Breast epithelium (tissue), 4 donors: Measurements from ENCODE around the gene C2CD4A. TPM values are rescaled to one million over a fixed set of nuclear protein-coding genes. Genes with fewer than 3 reads are reported as not detected.

Source experiments
- DNase-seq, 2 donors: peaks; one replicate each; pipeline ENCODE4 v3.0.0-alpha.2; 2019; ENCODE audit warnings: low spot score in 2 of 2
- H3K27ac ChIP-seq, 2 donors: fragments of 200-600 bp; sonication (generic) in 1 of 2; one replicate each; pipeline ENCODE4 v1.5.1; 2016 to 2019; ENCODE audit warnings: mild to moderate bottlenecking in 1 of 2
- H3K27me3 ChIP-seq, 2 donors: fragments of 200-600 bp; sonication (generic) in 1 of 2; one replicate each; pipeline versions ENCODE4 v1.5.1 to v1.6.0; 2017 to 2019; ENCODE audit warnings: control low read depth in 1 of 2, mild to moderate bottlenecking in 1 of 2
- H3K36me3 ChIP-seq: fragments of 200-600 bp; one replicate; pipeline ENCODE4 v1.5.1; 2019
- H3K4me1 ChIP-seq, 2 donors: fragments of 200-600 bp; sonication (generic); one replicate each; pipeline ENCODE4 v1.5.1; 2016 to 2019; ENCODE audit warnings: control low read depth in 1 of 2
- H3K4me3 ChIP-seq, 3 donors: fragments of 200-600 bp; sonication (generic); 1 replicate in 2 of 3; 2 replicates in 1 of 3; pipeline ENCODE4 v1.5.1; 2016 to 2019; ENCODE audit warnings: mild to moderate bottlenecking in 3 of 3, moderate library complexity in 2 of 3
- H3K9me3 ChIP-seq, 2 donors: fragments of 200-600 bp; sonication (generic) in 1 of 2; one replicate each; pipeline ENCODE4 v1.5.1; 2016 to 2019; ENCODE audit warnings: control low read depth in 1 of 2
- POLR2A ChIP-seq: fragments of 450-650 bp; IDR thresholded peaks from one replicate; pipeline ENCODE4 v1.6.1; 2016; ENCODE audit warnings: antibody characterized with exemption, mild to moderate bottlenecking, moderate library complexity
- POLR2AphosphoS5 ChIP-seq, 3 donors: sonication (generic); formaldehyde crosslinking; IDR thresholded peaks; one replicate each; pipeline ENCODE4 v1.6.1; 2017; ENCODE audit warnings: antibody characterized with exemption in 3 of 3
- intact Hi-C: fragments of 100-400 bp; cut with DNase I; formaldehyde crosslinking; loops from one replicate; pipeline ENCODE4 v1.15.1; 2023; ENCODE audit warnings: low total_unique reads
- total RNA-seq, 3 donors: library from RNA; depleted of rRNA; stranded (reverse); fragments of >200 nt; gene quantifications; one replicate each; pipeline ENCODE4 v1.1.0, GENCODE V29; 2016
- TF ChIP-seq, protein P1 (sequence below), 3 donors: fragments of 450-650 bp; IDR thresholded peaks; one replicate each; pipeline ENCODE4 v1.5.1; 2016 to 2017; ENCODE audit warnings: antibody characterized with exemption in 3 of 3, mild to moderate bottlenecking in 3 of 3, moderate library complexity in 3 of 3

The C2CD4A gene
- total RNA-seq, 3 donors from 2014 or later, result 0.66 TPM; not detected in 2

DNA sequence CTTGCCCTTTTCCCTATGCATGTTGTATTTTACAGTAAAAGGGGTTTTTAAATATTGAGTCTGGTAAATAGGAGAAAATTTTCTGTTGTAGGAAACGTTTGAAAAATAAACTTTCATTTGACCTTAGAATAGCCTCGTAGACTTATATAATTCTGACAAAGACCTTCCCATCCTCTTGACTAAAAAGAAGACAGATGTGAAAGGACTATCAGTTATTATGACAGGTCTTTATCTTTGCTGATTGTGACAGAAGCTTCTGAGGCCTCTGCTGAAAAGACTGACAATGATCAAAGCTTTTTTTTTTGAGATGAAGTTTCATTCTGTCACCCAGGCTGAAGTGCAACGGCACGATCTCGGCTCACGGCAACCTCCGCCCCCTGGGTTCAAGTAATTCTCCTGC lies 24.2 kb downstream of the C2CD4A start:
- no peaks in the 10 kb centered on the region for H3K36me3 ChIP-seq
- H3K4me1 ChIP-seq, result no peaks in the 10 kb centered on the region
- no peak overlapping the region for H3K4me3 ChIP-seq
- H3K9me3 ChIP-seq, result no peaks in the 10 kb centered on the region
- no peak for TF ChIP-seq POLR2AphosphoS5 (IDR thresholded peaks at IDR 0.05)
- no peak for TF ChIP-seq POLR2A
- TF ChIP-seq, protein P1, sequence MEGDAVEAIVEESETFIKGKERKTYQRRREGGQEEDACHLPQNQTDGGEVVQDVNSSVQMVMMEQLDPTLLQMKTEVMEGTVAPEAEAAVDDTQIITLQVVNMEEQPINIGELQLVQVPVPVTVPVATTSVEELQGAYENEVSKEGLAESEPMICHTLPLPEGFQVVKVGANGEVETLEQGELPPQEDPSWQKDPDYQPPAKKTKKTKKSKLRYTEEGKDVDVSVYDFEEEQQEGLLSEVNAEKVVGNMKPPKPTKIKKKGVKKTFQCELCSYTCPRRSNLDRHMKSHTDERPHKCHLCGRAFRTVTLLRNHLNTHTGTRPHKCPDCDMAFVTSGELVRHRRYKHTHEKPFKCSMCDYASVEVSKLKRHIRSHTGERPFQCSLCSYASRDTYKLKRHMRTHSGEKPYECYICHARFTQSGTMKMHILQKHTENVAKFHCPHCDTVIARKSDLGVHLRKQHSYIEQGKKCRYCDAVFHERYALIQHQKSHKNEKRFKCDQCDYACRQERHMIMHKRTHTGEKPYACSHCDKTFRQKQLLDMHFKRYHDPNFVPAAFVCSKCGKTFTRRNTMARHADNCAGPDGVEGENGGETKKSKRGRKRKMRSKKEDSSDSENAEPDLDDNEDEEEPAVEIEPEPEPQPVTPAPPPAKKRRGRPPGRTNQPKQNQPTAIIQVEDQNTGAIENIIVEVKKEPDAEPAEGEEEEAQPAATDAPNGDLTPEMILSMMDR (IDR thresholded peaks at IDR 0.05), result no peak
- no peak overlapping the region for H3K27ac ChIP-seq
- no peak for DNase-seq
- intact Hi-C loops, result no loop called here
- no peaks in the 10 kb centered on the region for H3K27me3 ChIP-seq

DNA sequence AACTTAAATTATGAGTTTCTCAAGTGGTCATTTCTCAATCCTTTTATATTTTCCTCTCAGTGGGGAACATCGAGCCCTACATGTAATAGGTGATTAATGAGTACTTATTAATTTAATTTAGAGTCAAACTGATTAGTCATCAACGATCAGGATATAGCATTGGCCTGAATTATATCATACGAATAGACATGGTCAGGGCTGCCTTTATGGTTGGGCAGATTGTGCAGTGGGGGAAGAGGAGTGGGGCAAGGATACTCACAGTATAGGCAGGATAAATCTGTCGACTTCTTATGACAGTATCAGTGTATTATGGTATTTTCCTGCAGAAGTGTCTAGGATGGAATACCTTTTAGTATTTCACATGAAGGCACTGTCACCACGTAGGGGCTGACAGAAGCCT lies 27.0 kb downstream of the C2CD4A start:
- Histone ChIP-seq H3K27ac (no peak overlapping the region), H3K27me3 (no peaks in the 10 kb centered on the region), H3K9me3 (no peaks in the 10 kb centered on the region), H3K36me3 (no peaks in the 10 kb centered on the region), H3K4me3 (no peak overlapping the region), H3K4me1 (no peaks in the 10 kb centered on the region)
- DNase-seq, result no peak
- TF ChIP-seq, protein P1 (IDR thresholded peaks at IDR 0.05), result no peak
- TF ChIP-seq POLR2AphosphoS5 (IDR thresholded peaks at IDR 0.05), result no peak
- no peak for TF ChIP-seq POLR2A
- intact Hi-C loops, result no loop called here

DNA sequence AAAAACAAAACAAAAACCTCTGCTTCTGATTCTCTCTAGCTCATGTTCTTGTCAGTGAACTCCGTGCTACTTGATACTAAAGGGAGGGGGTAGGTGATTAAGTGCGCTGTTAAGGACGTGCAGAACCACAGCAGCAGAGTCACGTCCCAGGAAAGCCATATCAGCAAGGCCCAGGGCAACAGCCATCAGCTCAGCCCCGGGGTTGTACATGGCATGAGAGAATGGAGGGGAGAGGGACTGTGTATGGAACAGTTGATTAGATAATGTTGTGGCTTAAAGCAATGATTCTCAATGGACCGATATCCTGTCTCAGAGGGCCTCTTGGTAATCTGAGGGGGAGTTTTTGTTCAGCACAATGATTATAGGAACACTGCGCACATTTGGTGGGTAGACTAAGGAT lies 27.6 kb downstream of the C2CD4A start:
- intact Hi-C loops, result no loop called here
- TF ChIP-seq POLR2A (no peak), POLR2AphosphoS5 (IDR thresholded peaks at IDR 0.05) (no peak)
- TF ChIP-seq, protein P1 (IDR thresholded peaks at IDR 0.05), result no peak

DNA sequence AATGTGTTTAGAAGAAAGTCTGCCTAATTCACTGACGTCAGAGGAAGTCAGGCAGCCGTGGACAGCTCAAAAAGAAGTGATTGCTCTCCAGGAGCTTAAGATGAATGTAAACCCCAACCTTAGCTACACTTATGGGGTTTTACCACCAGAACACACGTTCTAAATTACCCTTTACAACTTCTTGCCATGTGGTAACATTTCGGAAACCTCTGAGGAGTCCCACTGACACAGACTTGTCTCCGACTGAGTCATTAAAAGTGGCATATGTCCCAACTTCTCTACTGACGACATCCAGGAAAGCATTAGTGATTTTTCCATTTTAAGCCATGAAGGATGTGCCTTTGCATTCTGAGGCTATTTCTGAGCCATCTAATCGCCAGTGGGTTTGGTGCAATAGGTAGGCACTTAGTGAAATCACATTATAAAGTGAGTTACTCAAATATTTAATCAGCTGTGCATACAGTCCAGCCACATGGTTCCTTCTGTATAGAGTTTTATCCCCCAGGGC lies 32.4 kb downstream of the C2CD4A start:
- intact Hi-C loops, result no loop called here
- peak overlapping the region in 1 of 2 donors; percentile 29 for H3K27ac ChIP-seq
- TF ChIP-seq POLR2A (no peak), POLR2AphosphoS5 (IDR thresholded peaks at IDR 0.05) (no peak)
- TF ChIP-seq, protein P1 (IDR thresholded peaks at IDR 0.05), result no peak
- no peak overlapping the region for H3K4me3 ChIP-seq
- no peak for DNase-seq
- H3K36me3 ChIP-seq, result no peaks in the 10 kb centered on the region
- no peaks in the 10 kb centered on the region for H3K27me3 ChIP-seq
- no peaks in the 10 kb centered on the region for H3K4me1 ChIP-seq
- no peaks in the 10 kb centered on the region for H3K9me3 ChIP-seq

More for the DNA sequence above, 27.6 kb downstream of the C2CD4A start:
- H3K27me3 ChIP-seq, result no peaks in the 10 kb centered on the region
- no peak overlapping the region for H3K27ac ChIP-seq
- DNase-seq, result no peak
- no peak overlapping the region for H3K4me3 ChIP-seq
- no peaks in the 10 kb centered on the region for H3K4me1 ChIP-seq
- H3K9me3 ChIP-seq, result no peaks in the 10 kb centered on the region
- no peaks in the 10 kb centered on the region for H3K36me3 ChIP-seq

DNA sequence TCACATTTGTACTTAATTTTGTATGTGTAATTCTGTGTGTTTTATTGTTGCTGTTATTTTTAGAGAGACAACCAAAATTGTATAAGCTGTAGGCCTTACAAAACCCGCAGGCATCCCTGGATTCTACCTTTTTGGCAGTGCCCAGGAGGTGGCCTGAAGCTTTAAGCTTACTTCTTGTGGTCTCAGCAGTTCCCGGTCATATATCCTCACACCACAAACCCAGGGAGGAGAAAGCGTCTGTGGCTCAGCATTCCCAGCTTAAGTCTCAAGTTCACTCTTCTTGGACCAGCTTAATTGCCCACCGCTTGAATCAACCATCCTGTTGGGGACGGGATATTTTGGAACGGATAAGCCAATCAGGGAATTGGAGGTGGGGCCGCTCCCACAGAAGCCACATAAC lies 36.7 kb downstream of the C2CD4A start:
- Histone ChIP-seq H3K4me3 (no peak overlapping the region), H3K36me3 (no peaks in the 10 kb centered on the region), H3K9me3 (no peaks in the 10 kb centered on the region), H3K4me1 (no peaks in the 10 kb centered on the region), H3K27ac (no peak overlapping the region), H3K27me3 (no peaks in the 10 kb centered on the region)
- DNase-seq, result no peak
- no peak for TF ChIP-seq POLR2AphosphoS5 (IDR thresholded peaks at IDR 0.05)
- TF ChIP-seq POLR2A, result no peak
- TF ChIP-seq, protein P1 (IDR thresholded peaks at IDR 0.05), result no peak
- intact Hi-C loops, result no loop called here
